Ammon's horn (tissue), 1 donor: ENCODE results near the gene TEX51.

Experiments
- DNase-seq: peaks from one replicate; pipeline ENCODE4 v3.0.0-alpha.2; 2016; ENCODE audit warnings: low spot score

TEX51 gene

DNA sequence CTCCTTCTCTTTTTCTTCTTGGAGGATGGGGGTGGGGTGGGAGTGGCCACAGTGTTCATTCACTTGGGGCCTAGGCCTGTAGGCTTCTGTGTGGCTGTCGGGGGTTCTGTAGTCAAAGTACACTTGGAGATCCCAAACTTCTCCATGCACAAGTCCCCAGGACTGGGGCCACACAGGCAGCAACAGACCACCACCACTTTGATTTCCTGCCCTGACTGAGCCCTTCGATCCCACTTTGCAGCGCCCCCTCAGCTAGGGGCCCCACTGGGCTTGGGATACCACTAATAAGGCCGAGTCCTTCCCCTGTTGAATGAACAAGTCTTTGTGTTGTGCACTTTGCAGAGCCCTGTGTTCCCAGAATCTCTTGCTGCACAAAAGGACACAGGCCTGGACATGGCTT lies 5.5 kb upstream of the TEX51 start:
- no peak for DNase-seq

DNA sequence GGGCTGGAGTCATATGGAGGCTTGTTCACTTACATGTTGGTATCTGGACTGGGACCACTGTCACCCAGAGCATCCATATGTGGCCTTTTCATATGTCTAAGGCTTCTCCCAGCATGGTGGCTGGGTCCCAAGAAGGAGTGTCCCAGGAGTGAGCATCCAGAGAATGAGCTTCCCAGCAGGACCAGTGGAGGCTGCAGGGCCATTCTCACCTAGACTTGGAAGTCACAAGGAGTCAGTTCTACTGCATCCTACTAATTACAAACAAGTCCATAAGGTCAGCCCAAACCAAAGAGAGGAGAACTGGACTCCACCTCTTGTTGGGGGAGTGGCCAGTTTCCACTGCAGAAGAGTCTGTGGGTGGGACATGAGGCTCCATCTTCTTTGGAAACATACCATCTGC lies 5.1 kb upstream of the TEX51 start:
- no peak for DNase-seq

DNA sequence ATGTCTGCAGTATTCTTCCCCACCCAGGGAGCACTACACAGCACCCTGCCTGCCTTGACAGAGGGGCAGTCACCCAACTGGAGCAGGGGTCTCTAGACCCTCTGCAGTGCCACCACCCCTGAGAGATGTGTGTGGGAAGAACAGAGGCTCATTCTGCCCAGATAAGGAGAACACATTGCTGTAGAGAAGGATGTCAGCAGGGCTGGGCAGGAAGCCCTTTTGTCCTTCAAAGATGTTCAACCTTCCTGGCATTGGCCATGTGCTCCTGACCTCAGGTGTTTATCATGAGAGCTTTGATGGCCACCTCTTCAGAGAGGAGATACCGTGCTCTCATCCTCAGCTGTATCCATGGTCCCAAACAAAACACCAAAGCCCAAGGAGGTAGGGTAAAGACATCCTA lies 4.6 kb upstream of the TEX51 start:
- DNase-seq = no peak

DNA sequence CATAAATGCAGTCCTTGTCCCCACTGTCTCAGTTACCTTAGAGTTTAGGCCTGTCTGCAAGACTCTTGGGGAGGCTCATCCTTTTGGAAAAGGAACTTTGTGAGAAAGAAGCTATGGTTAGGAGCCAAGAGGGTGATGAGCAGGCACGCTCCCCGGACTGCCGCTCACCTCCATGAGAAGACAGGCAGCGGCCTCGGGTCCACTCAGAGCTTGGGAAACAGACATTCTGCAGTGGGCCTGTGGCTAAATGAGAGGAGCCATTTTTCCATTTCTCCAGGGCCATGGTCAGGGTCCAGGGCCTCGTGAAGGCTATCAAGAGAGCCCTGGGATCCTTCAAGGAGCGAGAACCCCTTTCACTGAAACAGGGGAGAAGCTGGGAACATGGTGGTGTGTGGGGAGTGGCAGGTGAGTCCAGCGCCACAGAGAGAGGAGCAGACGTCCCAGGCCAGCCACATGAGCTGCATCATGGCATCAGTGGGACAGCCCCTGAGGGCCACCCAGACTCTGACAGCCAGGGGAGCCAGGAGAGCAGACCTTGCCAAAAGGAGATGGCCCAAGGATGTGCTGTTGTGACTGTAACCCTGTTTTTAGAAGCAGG lies 4.0 kb upstream of the TEX51 start:
- DNase-seq = no peak

DNA sequence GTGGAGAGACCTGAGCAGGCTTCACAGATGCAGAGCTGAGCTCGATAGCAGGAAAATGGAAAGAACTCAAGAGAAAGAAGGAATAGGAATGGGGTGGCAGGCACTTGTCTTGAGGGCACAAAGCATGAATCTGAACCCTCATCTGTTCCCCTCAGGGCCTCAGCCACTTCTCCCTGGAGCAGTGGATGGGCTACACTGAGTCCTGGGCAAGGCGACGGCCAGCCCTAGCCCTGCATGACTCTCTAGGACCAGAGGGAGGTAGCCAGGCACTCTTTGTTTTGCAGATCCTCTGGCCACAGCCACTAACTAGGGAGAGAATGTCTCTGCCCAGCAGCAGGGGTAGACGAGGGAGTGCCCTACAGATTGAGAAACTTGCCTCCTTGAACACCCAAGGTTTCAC lies 3.4 kb upstream of the TEX51 start:
- DNase-seq = no peak

DNA sequence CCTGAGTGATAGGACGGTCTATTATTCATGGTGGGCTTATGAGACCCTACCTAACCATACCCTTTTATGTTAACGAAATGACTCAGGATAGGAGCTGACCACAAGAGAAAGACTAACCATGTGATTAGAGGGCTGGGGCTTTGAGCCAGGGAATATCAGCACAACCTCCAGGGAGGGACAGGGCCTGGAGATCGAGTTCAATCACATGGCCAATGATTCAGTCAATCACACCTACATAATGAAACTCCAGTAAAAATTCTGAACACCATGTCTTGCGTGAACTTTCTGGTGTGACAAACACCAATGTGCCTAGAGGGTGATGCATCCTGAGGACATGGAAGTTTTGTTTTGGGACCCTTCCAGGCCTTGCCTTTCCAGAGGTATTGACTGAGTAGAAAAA lies 2.2 kb upstream of the TEX51 start:
- DNase-seq = no peak

DNA sequence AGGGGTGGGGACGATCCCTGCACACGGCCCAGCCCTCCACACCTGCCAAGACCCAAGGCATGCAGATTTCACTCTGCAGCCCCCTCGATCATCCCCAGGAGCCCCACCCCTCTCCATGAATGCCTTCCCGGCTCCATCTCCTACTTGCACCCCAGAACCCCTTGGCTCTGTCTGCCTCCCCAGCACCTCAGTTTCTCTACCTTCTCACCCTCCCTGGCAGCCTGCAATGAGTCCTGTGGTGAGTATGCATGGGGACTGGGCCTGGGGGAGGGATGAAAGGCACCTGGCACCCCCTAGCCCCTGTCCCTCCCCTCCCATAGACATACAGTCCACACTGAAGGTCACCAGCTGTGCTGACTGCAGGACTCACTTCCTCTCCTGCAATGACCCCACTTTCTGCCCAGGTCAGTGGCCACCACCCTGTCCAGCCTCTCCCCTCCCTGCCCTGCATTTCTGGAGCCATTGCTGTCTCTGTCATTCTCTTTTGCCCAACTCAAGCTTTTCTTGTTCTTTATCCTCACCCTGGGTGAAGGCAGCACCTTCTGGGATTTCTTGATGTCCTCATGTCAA lies 1.0 kb downstream of the TEX51 start:
- DNase-seq = no peak

DNA sequence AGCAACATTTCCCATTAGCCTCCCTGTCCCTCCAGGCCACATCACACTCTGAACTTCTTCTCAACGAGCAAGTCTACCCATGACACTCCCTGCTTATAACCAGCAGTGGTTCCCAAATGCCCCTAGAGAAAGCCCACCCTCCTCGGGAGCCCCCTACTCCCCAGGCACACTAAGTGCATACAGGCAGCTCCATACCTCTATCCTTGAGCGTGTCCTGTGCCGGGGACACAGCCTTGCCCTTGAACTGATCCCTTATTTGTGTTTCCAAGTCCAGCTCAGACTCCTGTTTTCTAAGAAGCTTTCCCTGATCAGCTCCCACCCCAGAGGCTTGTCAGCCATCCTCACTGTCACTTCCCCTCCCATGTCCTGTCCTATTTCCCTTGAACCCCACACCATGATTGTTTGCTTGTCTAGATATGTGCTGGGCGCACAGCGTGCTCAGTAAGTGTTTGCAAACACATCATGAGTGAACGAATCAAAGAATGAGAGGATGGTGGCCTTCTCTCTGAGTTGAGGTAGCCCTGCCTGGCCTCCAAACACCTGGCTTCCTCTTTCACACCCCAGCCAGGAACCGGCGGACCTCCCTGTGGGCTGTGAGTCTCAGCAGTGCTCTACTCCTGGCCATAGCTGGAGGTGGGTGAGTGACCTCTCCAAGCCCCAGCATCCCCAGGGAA lies 2.1 kb downstream of the TEX51 start:
- DNase-seq = no peak

DNA sequence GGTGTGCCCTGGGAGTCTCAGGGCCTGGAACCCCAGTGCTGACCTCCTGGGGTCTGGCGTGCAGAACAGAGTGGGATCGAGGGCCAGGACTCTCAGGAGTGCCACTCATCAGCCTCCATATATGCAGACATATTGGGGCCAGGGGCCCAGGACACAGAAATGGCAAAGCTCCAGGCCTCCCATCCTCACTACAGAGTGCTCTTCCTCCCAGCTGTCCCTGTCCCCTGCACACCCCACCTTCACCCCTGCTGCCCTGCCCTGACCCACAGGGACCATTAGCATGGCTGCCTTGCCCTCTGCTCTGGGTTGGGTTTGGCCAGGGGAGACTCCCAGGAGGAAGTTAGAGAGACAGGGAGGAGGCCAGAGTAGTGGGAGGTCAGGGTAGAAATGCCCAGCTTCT lies 2.8 kb downstream of the TEX51 start:
- no peak for DNase-seq

DNA sequence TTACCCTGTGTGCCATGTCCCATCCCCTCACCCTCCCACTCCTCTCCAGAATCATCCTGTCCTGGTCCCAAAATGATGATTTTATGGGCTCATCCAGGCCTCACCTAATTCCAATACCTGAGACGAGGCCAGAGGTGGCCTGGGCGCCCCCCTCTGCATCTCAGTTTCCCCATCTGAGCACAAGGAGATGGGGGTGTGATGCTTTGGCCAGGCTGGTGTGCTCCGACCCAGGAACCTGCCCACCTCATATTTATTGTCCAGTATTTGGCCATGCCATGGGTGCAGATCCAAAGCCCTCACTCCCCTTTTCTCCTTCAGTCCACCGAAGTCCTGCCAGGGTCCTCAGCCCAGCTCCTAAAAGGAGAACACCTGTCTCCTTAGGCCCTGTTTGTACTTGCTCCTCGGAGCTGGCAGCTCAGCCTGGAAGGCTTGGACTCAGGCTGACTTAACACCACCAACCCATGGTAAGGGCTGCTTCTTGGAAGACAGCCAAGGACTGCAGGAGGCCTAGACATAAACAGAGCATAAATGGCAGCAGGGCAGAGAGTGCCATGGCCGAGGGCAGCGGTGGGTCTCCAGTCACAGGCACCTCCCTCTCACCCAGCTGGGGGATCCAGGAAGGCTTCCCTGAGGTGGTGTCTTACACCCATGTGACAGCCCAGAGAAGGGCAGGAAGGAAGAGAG lies 3.6 kb downstream of the TEX51 start:
- no peak for DNase-seq

DNA sequence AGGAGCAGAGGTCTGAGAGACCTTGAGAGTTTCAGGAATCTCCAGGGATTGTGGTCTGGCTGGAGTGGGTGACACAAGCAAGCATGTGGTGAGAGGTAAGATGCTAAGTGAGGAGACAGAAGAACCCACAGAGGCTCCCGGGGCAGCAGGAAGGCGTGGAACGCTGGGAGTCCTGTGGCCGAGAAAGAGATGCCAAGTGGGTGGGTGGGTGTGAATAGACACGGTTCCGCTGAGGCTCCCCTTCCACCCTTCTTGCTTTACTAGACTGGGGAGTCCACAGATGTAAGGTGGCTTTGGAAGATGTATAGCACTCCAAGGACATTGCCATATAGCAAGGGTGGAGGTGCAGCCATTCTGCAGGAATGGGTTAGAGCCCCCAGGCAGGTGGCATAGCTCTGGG lies 4.2 kb downstream of the TEX51 start:
- no peak for DNase-seq

DNA sequence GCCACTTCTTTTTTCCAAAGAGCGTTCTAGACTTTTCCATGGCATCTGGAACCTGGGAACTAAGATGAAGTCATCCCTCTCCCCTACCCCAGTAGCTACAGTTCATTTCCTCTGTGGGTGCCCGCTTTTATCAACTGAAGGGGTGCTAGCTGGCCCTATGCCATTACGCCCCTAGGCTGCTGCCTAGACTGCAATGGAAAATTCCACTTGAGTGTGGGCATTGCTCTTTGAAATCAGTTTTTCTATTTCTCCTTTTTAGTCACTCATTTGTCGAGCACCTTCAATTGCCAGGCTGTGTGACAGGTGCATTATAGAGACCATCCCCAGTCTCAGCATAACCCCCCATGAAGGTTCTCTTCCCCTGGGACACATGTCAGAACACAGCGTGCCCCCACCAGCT lies 7.3 kb downstream of the TEX51 start:
- DNase-seq = no peak

DNA sequence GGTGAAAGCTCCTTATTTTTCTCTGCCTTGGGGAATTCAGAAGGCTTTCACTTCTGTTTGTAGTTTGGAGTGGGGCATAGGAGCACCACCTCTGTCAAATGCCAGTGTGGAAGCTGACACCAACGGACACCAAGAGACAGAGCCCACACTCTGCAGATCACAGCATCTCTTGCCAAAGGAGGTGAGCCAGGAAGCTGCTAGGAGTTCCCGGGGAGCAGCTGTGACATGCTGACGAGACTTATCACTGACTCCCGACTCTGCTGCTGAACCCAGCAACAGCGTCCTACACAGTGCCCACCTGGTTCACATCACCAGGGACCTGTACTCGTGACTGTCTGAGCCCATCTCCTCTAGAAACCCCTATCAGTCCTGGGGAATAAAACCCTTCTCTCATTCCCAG lies 8.1 kb downstream of the TEX51 start:
- DNase-seq = no peak

DNA sequence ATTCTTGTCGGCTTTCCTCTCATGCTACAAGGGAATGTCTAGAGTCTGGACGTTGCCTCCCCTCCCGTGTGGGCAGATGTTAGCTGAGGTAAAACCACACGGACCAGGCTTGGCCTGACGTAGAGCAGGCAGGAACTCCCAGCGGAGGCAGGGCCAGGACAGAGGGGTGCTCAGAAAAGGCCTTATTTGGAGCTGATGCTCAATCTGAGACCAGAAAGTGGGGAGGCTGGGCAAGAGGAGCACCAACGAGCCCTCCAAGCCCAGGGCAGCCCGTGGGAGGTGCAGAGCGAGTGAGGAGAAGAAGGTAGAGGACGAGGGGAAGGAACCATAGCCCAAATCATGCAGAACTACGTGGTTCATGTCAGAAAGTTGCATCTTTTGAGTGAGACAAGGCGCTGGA lies 9.0 kb downstream of the TEX51 start:
- DNase-seq = no peak

DNA sequence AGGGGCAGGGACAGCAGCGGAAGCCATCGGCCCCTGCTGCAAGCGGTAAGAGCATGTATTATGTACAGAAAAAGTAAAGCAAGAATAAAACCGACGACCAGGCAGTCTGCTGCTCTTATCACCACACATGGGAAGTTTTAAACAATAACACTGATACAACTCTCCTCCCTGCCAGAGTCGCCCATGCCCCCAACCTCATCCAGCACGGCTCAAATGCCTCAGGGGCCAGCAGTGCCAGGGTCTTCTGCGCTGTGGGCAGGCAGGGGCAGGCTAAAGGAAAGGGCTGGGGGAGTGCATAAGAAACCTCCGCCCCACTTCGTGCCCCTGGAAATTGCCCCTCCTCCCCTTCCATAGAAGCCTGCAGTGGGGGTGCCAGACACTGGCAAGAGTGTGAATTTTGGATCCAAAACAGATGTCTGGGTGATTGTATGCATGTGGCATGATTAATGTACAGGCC lies 10.1 kb downstream of the TEX51 start:
- DNase-seq = no peak

DNA sequence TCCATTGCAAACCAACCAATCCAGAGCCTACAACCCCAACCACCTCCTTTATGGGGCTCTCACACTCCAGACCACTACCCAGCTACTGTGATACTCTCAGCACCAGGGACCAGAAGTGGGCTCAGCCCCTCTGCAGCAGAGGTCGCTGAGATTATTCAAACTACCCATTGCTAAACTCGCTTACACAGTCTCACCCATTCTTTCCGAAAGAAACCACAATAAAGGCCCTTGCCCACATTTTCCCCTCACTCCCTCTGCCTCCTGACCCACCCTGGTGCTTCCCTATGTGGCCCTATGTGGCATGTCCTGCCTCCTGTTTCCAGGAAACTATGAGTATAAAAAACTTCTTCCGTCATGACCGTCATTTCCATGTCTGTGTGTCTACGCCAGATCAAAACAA lies 10.7 kb downstream of the TEX51 start:
- DNase-seq = no peak

DNA sequence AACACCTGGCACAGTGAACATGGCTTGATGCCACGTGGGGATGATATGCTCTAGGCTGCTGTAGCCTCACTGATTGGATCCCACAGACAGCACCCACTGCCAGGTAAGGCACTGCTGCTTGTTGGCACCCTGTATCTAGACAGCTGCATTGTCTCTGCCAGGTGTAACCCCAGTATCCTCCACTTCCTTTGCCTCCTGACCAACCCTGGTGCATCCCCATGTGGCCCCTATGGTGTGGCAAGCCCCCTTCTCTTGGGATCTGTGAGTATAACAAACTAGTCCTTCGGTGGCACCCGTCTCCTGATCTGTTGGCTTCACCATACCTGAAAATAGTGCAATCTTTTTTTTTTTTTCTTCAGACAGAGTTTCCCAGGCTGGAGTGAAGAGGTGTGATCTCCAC lies 11.1 kb downstream of the TEX51 start:
- DNase-seq = no peak

DNA sequence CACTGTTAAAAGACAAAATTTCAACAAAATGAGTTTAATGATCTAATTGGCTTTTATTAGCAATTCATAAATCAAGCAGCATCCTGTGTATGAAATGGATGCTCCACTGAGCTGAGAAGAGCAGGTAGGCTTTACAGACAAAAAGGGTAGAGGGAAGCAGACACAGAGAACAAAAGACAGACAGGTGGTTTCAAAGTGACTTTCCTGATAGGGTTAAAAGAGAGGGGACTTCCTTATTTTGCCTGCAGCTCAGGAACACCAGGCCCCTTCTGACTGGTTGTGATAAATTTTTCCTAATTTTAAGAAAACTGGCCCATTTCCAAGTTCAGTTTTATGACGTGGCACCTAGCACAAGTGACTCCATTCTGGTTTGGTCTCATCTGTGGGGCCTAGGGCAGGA lies 11.9 kb downstream of the TEX51 start:
- DNase-seq = no peak

DNA sequence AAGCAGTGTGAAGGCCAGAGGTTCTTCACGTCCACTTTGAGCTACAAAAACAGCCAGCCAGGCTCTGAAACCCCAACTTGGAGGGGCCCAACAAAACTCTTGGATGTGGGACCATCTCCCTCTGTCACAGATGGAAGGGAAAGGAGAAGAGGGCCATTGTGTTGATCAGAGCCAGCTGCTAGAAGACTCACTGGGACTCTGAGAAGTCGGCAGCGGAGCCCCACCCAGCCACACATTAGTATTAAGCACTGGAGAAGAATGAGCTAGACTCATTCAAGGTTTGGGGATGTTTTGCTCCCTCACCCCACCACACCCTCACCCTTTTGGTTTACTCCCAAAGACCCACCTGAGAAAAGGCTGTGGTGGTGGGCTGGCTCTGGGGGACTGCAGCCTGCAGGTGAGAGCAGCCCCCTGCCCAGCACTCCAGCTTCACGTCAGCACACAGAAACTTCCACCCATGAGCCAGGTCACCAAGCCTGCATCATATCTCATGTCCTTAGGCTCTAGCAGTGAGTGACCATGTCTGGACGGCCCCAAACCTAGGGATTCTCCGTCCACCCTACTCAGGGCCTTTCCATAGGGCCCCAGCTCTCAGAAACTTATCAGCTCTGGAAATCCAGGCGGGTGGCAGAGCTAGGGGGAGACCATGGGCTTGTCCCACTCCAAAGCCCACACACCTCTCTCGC lies 12.6 kb downstream of the TEX51 start:
- DNase-seq = no peak

DNA sequence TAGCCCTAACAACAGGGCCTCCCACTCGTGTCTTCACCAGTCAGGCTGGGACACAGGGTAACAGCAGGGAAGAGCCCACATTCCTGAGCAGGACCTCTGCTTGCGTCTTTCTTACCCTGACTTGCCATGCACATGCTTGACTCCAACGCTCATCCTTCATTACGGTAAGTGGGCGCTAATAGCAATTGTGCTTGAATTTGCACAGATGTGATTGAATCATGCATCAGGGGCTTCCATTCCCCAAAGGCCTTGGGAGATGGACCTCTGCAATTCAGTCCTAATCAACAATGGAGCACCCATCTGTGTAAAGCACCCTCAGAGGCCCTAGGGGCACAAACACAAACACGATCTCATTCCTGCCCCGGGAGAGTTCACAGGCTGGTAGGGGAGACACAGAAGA lies 13.5 kb downstream of the TEX51 start:
- no peak for DNase-seq

DNA sequence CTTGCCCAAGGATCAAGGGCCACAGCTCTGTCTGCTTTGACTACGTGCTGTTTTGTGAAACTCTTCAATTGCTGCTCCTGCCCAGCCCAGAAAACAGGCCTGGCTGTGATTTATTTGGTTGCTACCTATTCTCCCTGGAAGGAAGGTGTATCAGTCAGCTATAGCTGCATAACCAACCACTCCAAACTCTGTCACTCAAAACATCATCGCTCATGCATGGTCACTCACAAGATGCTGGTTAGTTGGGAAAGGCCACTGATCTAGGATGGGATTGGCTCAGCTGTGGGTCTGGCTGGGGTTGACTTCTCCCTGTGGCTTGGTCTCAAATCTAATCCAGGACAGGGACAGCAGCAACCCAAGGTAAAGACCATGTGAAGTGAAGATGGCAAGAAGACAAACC lies 14.6 kb downstream of the TEX51 start:
- no peak for DNase-seq

DNA sequence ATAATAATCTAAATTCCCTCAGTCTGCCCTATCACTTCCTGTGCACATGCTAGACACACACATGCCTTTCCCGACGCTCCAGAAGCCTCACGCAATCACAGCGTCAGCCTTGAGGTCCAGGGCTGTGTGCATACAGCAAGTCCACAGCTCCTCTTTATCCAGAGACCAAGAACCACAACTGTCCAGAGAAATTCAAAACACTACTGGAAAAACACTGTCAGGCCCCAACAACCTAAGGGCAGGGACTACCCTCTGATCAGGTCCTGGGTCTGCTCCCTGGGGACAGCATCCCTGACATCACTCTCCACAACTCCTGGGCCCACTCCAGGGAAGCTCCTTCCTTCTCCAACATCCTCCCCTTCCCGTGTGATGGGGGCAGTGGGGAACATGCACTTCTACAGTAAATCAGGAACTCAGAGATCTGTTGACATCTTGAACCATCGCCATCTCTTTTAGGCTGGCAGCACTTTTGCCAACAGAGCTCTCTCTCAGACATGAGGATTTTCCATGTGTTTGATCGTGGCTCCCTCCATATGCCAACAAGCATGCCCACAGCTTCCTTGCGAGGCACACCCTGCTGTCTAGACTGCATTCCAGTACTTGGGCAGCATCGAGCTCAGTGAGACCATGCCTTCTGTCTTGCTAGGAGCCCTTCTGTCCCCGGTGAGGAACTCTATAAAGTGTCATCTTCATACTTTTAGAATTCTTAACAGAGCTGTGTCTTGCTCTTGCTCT lies 15.4 kb downstream of the TEX51 start:
- DNase-seq = no peak
